ENCODE results near the gene ZNF746.

GRCh38 chr7:149525280-149525679 is 27.7 kb upstream of the ZNF746 start:
- no peak for TF ChIP-seq CTCF (IDR thresholded peaks at IDR 0.05)
- TF ChIP-seq ZFP36 (IDR thresholded peaks at IDR 0.05; ENCODE audit: borderline replicate concordance, partially characterized antibody), result no peak
- TF ChIP-seq EP300 (IDR thresholded peaks at IDR 0.05), result no peak
- TF ChIP-seq MAFK (IDR thresholded peaks at IDR 0.05; ENCODE audit: partially characterized antibody), result no peak
- TF ChIP-seq ELK1 (IDR thresholded peaks at IDR 0.05; ENCODE audit: low read depth, low read length), result no peak
- no peak for TF ChIP-seq PBX3 (IDR thresholded peaks at IDR 0.05)
- no peak for TF ChIP-seq POLR2A (IDR thresholded peaks at IDR 0.05; ENCODE audit: low read length)
- TF ChIP-seq ESRRA (IDR thresholded peaks at IDR 0.05; ENCODE audit: borderline replicate concordance, low read length), result no peak
- no peak for TF ChIP-seq MAX (IDR thresholded peaks at IDR 0.05)
- no peak for TF ChIP-seq JUN (IDR thresholded peaks at IDR 0.05)
- no peak for TF ChIP-seq GATA3 (IDR thresholded peaks at IDR 0.05; ENCODE audit: borderline replicate concordance)
- TF ChIP-seq RCOR1 (IDR thresholded peaks at IDR 0.05; ENCODE audit: low read depth, low read length), result no peak
- no peak for TF ChIP-seq HOXB13 (CRISPR knock-in tag; IDR thresholded peaks at IDR 0.05; ENCODE audit: low read depth)

Data from A549 (cell line).